ENCODE data around the gene BTF3L4.

Gene BTF3L4

GRCh38 chr1:52127181-52128180 is 71.4 kb downstream of the BTF3L4 start:
- H3K79me2 ChIP-seq (ENCODE audit: insufficient read depth, low read length): no peaks in the 10 kb centered on the region
- TF ChIP-seq EZH2 (IDR thresholded peaks at IDR 0.05; ENCODE audit: borderline replicate concordance, low read depth, low read length, severe bottlenecking): no peak
- TF ChIP-seq, protein P1, sequence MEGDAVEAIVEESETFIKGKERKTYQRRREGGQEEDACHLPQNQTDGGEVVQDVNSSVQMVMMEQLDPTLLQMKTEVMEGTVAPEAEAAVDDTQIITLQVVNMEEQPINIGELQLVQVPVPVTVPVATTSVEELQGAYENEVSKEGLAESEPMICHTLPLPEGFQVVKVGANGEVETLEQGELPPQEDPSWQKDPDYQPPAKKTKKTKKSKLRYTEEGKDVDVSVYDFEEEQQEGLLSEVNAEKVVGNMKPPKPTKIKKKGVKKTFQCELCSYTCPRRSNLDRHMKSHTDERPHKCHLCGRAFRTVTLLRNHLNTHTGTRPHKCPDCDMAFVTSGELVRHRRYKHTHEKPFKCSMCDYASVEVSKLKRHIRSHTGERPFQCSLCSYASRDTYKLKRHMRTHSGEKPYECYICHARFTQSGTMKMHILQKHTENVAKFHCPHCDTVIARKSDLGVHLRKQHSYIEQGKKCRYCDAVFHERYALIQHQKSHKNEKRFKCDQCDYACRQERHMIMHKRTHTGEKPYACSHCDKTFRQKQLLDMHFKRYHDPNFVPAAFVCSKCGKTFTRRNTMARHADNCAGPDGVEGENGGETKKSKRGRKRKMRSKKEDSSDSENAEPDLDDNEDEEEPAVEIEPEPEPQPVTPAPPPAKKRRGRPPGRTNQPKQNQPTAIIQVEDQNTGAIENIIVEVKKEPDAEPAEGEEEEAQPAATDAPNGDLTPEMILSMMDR (IDR thresholded peaks at IDR 0.05; ENCODE audit: borderline replicate concordance, extremely low read depth, low read length, poor library complexity, severe bottlenecking): peak; percentile 78
- no peaks in the 10 kb centered on the region for H3K27me3 ChIP-seq (ENCODE audit: insufficient read depth, low read length, poor library complexity)
- H3K9me3 ChIP-seq (ENCODE audit: insufficient read depth, low read length, severe bottlenecking): no peaks in the 10 kb centered on the region
- no peak overlapping the region for H3K27ac ChIP-seq (ENCODE audit: low read length)
- H2AFZ ChIP-seq (ENCODE audit: low read depth, low read length): peak overlapping the region; percentile 22; the same call in 1 of the 2 replicates
- no peak overlapping the region for H3K9ac ChIP-seq (ENCODE audit: low read depth, low read length)
- no peaks in the 10 kb centered on the region for H3K36me3 ChIP-seq (ENCODE audit: insufficient read depth, low read length)
- ATAC-seq (ENCODE audit: insufficient read depth, low read depth): peak; percentile 80
- no peaks in the 10 kb centered on the region for H4K20me1 ChIP-seq (ENCODE audit: insufficient read depth, low read length)
- no peak overlapping the region for H3K4me2 ChIP-seq (ENCODE audit: insufficient read depth, low read length)
- no peak overlapping the region for H3K4me3 ChIP-seq (ENCODE audit: low read depth in 1 of 2, low read length in 2 of 2)
- peak; percentile 37 for DNase-seq
- peaks cover 6% of the 10 kb centered on the region; the same call in 1 of the 2 replicates for H3K4me1 ChIP-seq (ENCODE audit: insufficient read depth, low read length)

DNA sequence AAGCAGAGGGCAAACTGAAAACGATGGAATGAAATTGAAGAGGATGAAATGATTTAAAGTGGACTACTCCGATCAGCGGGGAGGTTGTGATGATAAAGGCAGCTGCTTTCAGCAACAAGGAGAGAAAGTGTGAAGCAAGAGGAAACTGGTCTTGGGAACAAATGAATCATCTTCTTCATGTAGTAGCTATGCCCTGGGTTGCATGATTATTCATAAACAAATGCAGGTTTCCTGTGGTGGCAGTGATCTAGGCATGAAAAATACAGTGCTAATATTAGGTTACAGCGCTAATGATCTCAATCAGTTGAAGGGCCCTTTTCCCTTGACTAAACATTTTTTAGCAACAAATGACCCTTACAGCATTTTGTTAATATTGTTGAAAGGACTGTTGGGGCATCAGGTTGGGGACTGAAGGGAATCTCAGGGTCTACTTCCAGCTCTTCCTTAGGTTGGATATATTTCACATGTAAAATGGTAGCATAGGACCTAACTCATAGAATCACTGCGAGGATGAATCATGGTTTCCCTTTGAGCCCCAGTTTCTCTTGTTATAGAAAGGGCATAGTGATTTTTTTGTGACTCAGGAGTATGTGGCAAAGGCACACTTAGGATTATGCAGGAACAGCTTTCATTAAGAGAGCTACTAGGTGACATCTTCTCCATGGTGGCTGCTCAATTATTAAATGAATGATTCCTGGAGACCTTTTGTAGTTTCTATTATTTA is 83.9 kb downstream of the BTF3L4 start:
- Histone ChIP-seq H3K79me2 (ENCODE audit: insufficient read depth, low read length) (peaks cover 36% of the 10 kb centered on the region), H4K20me1 (ENCODE audit: insufficient read depth, low read length) (0 out of 2 replicates have a peak, but pooled peaks cover 4% of the 10 kb centered on the region), H3K4me3 (ENCODE audit: low read depth in 1 of 2, low read length in 2 of 2) (no peak overlapping the region), H3K27me3 (ENCODE audit: insufficient read depth, low read length, poor library complexity) (no peaks in the 10 kb centered on the region), H3K27ac (ENCODE audit: low read length) (no peak overlapping the region; the same call in 1 of the 2 replicates), H2AFZ (ENCODE audit: low read depth, low read length) (no peak overlapping the region; the same call in 1 of the 2 replicates), H3K4me2 (ENCODE audit: insufficient read depth, low read length) (peak overlapping the region; percentile 83; the same call in 1 of the 2 replicates), H3K9ac (ENCODE audit: low read depth, low read length) (no peak overlapping the region), H3K9me3 (ENCODE audit: insufficient read depth, low read length, severe bottlenecking) (no peaks in the 10 kb centered on the region), H3K36me3 (ENCODE audit: insufficient read depth, low read length) (no peaks in the 10 kb centered on the region; the same call in 1 of the 2 replicates), H3K4me1 (ENCODE audit: insufficient read depth, low read length) (peaks cover 48% of the 10 kb centered on the region)
- no peak for TF ChIP-seq EZH2 (IDR thresholded peaks at IDR 0.05; ENCODE audit: borderline replicate concordance, low read depth, low read length, severe bottlenecking)
- TF ChIP-seq, protein P1 (IDR thresholded peaks at IDR 0.05; ENCODE audit: borderline replicate concordance, extremely low read depth, low read length, poor library complexity, severe bottlenecking): no peak
- DNase-seq (no peak), ATAC-seq (ENCODE audit: insufficient read depth, low read depth) (no peak)

All from DND-41 (cell line).